HL-60/S4 treated with retinoic acid at 250 ng/mL for 4 days and 3 days (cell line): ENCODE results near the gene AUH.
"Not testable (repeated sequence)": the region's sequence is repeated elsewhere in the genome, so short reads cannot be mapped to it uniquely, and the experiment has no call there.

Experiments used
- in situ Hi-C: fragments of 300-500 bp; cut with MboI; formaldehyde crosslinking; loops from 2 replicates; pipeline ENCODE4 v1.7.0; 2022; ENCODE audit warnings: low sequenced_read_pairs

AUH gene, protein sequence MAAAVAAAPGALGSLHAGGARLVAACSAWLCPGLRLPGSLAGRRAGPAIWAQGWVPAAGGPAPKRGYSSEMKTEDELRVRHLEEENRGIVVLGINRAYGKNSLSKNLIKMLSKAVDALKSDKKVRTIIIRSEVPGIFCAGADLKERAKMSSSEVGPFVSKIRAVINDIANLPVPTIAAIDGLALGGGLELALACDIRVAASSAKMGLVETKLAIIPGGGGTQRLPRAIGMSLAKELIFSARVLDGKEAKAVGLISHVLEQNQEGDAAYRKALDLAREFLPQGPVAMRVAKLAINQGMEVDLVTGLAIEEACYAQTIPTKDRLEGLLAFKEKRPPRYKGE

GRCh38 chr9:91361291-91362050 is at the start of gene AUH:
AUH (minus strand) TSS chr9:91361918; CDS start chr9:91361889, 29 bp downstream.
- in situ Hi-C loops = no loop called here

DNA sequence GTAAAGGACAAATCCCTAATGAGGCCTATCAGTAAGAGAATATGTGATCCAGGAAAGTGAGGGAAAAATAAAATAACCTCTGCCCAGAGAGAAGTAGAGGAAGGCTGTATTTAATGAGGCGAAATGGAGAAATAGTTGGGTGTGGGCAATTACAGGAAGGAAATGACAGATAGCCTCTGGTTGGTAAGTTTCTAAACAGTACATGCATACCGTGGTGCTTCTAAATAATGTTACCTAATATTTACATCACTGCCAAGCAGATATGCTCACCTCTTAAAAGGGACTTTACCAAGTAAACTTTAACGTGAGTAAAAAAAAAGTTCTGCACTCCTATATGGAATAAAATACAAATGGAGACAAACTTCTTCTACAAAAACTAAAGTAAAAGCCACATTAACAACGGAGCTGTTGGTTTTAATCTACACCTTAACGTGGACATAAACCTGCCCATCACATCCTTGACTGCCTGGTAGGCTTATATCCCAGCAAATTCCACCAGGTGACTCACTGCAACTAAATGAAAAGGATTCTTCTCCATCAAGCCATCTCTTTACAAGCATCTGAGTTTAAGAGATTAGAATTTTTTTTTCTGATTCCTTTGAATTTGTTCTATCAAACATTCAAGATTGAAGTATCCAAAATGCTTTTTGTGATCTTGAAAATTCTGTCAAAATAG is 49.5 kb upstream of the AUH start:
- in situ Hi-C loops = no loop called here

DNA sequence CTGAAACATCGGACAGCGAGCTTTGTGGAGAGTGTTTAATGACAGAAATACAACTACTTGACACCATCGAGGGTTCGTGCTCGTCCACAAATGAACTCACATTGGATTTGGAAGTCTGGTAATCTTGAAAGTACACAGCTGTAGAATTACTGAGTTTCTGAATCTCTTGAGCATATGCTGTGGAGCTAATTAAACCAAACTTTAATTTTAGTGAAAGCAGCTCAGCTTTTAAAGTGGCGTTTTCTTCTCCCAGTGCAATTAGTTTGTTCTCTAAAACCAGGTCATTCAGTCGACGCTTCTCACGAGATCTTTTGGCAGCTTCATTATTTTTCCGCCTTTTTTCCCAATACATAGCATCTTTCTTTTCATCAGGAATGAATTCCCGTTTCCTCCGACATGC is 48.4 kb upstream of the AUH start:
- in situ Hi-C loops = no loop called here

GRCh38 chr9:91408475-91408874 is 46.8 kb upstream of the AUH start:
- in situ Hi-C loops = no loop called here

DNA sequence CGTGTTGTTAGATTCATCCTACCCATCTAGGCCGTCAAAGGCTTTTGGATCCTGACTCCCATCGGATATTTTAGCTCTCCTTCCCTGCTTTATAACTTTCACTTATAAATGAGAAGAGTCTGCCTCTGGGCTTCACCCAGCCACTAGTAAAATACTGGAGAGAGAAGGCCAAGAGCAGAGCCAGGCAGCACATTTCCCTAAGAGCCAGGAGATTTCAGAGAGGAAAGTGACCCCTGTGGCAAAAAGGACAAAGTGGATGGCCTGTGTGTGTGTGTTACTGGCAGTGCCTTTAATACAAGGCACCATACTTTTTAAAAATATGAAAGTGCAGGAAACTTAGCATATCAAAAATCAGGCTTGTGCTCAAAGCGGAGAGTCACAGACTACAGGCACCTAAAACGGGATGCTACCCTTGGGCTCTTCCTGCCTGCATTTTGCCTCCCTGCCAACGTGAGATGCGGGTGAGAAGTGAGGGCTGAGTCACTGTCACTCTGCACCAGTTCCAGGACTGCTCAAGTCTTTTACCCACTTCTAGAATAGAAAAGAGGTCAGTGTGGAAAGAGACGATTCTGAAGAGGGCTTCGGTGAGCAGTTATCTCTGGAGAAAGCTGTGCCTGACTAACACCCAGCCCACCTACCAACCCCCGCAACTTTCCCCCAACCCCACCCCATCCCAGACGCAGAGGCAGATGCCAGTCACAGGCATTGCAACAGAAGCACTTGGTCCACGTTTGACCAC is 46.0 kb upstream of the AUH start:
- in situ Hi-C loops = no loop called here

GRCh38 chr9:91405343-91406077 is 43.8 kb upstream of the AUH start:
- in situ Hi-C loops = no loop called here

GRCh38 chr9:91403665-91404543 is 42.2 kb upstream of the AUH start:
- in situ Hi-C loops = no loop called here

- in situ Hi-C loops = no loop called here
Measured at GRCh38 chr9:91398926-91399325, 37.2 kb upstream of the AUH start.

- in situ Hi-C loops = no loop called here
Measured at GRCh38 chr9:91395553-91396471, 34.1 kb upstream of the AUH start.

- in situ Hi-C loops = no loop called here
Measured at GRCh38 chr9:91395106-91395552, 33.4 kb upstream of the AUH start.

GRCh38 chr9:91393826-91394225 is 32.1 kb upstream of the AUH start:
- in situ Hi-C loops = no loop called here

GRCh38 chr9:91392435-91392834 is 30.7 kb upstream of the AUH start:
- in situ Hi-C loops = no loop called here

DNA sequence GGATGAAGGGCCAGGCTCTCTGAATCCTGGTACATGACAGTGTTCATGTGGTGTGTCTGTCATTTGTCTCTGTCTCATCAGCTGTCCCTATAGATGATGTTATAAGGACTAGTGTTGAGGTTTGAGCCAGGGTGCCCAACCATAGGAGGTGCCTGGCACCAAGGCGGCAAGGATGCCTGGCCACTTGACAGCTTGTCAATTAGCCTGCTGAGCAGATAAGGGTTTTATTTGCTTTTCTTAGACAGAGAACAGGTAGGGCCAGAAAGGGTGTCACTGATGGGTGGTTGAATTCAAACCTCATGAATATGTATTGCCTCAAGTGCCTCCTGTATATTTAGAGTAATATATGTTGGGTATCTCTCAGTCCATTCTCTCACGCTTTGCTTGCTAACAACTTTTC is 30.1 kb upstream of the AUH start:
- in situ Hi-C loops = no loop called here

- in situ Hi-C loops = no loop called here
Measured at GRCh38 chr9:91391412-91391811, 29.7 kb upstream of the AUH start.

DNA sequence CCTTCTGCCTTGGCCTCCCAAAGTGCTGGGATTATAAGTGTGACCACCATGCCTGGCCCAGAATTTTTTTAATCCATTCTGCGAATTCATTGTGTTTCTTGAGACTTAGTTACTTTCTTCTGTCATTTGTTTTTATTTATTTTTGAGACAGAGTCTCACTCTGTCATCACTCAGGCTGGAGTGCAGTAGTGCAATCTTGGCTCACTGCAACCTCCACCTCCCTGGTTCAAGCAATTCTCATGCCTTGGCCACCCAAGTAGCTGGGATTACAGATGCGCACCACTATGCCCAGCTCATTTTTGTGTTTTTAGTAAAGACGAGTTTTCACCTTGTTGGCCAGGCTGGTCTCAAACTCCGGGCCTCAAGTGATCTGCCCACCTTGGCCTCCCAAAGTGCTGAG is 28.0 kb upstream of the AUH start:
- in situ Hi-C loops = not testable (repeated sequence)

GRCh38 chr9:91386765-91387164 is 25.0 kb upstream of the AUH start:
- in situ Hi-C loops = no loop called here

DNA sequence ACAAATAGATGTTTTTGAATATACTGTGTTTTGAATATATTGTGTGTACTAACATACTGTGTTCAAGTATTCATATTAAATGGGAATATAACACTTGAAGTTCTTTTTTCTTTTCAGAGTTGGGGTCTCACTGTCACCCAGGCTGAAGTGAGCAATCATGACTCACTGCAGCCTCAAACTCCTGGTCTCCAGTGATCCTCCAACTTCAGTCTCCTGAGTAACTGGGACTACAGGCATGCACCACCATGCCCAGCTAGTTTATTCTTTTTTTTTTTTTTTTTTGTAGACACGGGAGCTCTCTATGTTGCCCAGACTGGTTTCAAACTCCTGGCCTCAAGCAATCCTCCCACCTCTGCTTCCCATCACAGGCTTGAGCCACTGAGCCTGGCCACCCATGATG is 23.2 kb upstream of the AUH start:
- in situ Hi-C loops = no loop called here

- in situ Hi-C loops = no loop called here
Measured at GRCh38 chr9:91383577-91383976, 21.9 kb upstream of the AUH start.
